VCaP (cell line): ENCODE results near the gene HOXA5.

Experiments used
- H3K27ac ChIP-seq: fragments of 450-650 bp; 2 replicates; pipeline ENCODE4 v1.5.1; 2017
- CTCF ChIP-seq: fragments of 450-650 bp; conservative IDR thresholded peaks from 2 replicates; pipeline ENCODE4 v1.5.1; 2017; ENCODE audit warnings: mild to moderate bottlenecking, moderate library complexity

The HOXA5 gene

GRCh38 chr7:27093184-27093895 is 50.1 kb downstream of the HOXA5 start:
- peak overlapping the region; percentile 12; the same call in 1 of the 2 replicates for H3K27ac ChIP-seq
- no peak for TF ChIP-seq CTCF

GRCh38 chr7:27092819-27093110 is 50.7 kb downstream of the HOXA5 start:
- TF ChIP-seq CTCF, result no peak

GRCh38 chr7:27091941-27092818 is 51.3 kb downstream of the HOXA5 start:
- H3K27ac ChIP-seq, result no peak overlapping the region; the same call in 1 of the 2 replicates

More at GRCh38 chr7:27092819-27093110, 50.7 kb downstream of the HOXA5 start:
- peak overlapping the region; percentile 12; the same call in 1 of the 2 replicates for H3K27ac ChIP-seq

GRCh38 chr7:27091105-27091504 is 52.4 kb downstream of the HOXA5 start:
- no peak overlapping the region for H3K27ac ChIP-seq
- no peak for TF ChIP-seq CTCF

More at GRCh38 chr7:27091941-27092818, 51.3 kb downstream of the HOXA5 start:
- TF ChIP-seq CTCF, result no peak
